ENCODE results near the gene YBX3. TPM values are rescaled to one million over a fixed set of nuclear protein-coding genes. Genes with fewer than 3 reads are reported as not detected.

The YBX3 gene
- total RNA-seq, 1 donor from 2014 or later = 162 TPM

DNA sequence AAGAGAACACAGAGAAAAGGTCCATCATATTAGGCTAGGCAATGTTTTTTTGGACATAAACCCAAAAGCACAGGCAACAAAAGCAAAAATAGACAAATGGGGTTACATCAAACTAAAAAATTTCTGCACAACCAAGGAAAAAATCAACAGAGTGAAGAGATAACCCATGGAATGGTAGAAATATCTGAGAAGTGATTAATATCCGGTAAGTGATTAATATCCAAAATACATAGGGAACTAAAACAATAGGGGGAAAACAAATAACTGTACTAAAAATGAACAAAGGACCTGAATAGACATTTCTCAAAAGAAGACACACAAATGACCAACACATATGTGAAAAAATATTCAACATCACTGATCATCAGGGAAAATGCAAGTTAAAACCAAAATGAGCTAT, 53.6 kb downstream of the YBX3 start:
- no peak for DNase-seq

DNA sequence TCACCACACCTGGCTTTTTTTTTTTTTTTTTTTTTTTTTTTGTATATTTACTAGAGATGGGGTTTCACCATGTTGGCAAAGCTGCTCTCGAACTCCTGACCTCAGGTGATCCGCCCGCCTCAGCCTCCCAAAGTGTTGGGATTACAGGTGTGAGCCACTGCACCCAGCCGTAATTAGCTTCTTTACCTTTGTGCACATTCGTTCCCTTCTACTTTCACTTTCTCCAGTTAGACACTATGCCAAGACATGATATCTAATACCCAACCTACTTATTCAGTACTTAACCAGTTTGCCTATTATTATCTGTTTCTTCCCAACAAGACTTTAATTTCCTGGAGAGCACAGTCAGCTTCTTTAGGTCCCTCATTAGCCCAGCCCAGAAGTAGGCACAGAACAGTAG, 54.6 kb downstream of the YBX3 start:
- no peak for DNase-seq

DNA sequence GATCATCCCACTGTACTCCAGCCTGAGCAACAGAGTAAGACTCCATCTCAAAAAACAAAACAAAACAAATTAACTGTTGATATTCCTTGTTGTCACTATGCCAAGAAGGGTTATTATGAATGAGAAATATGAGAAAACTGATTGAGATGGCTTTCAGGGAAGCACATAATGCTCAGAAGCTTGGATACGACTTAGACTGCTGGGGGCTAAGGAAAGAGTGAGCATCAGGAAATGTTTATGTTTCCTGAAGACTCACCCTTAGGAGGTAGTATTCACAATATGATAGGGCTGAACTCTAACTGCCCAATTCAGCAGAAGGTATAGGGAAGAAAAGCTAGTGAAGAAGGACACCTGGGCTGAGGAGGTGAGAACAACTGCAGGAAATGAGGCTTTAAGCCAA, 55.5 kb downstream of the YBX3 start:
- no peak for DNase-seq

DNA sequence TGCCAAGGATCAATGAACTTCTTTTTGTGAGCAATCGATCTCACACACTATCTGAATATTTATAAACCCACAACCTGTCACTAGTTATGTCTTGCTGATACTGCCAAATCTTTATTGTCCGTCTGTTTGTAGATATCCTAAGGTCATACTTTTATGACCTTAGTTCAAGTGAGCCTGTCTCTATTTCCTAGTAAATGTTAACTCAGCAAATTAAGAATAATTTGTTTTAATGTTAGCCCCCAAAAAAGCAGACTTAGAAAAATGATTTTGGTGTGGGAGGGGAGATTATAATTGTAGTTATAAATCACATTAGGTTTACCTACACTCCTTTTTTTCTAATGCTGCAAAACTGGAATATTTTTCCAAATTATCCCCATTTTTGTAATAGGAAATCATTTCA, 58.6 kb downstream of the YBX3 start:
- DNase-seq = no peak

DNA sequence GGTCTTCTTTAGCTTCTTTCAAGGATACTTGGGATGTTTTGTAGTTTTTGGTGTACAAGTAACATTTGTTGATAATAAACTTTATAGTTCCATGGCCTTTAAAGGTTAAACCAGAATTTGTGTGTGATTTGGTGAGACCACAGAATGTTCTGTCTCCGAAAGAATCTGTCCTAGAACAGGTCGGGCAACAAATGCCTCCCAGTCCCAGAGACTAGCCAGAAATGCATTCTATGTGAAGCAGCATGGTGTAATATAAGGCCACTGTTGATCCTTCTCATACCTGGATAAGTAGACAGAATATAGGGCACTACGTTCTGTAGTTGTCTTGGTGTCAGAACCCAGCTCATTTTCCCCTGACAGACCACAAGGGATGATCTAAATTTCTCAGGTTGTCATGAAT, 59.3 kb downstream of the YBX3 start:
- no peak for DNase-seq

DNA sequence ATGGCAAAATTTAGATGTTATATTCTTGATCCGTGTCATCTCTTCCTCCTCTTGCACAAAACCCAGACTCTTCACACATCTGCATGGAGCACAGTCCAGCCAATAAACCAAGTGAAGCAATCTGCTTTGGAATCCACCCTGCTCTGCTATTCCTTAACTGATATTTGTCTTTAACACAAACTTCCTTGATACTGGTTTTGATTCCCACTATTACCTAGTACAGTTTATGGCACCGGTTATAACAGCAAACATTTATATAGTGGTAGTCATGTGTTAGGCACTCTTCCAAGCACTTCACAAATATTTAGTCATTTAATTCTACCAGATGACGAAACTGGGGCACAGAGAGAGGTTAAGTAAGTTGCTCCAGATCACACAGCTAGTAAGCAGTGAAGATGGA, 61.8 kb downstream of the YBX3 start:
- DNase-seq = no peak

DNA sequence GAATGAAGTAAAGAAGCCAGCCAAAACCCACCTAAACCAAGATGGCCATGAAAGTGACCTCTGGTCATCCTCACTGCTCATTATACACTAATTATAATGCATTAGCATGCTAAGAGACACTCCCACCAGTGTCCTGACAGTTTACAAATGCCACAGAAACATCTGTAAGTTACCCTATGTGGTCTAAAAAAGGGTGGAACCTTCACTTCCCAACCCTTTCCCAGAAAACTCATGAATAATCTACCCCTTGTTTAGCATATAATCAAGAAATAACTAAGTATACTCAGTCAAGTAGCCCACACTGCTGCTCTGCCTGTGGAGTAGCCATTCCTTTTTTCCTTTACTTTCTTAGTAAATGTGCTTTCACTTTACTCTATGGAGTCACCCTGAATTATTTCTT, 69.1 kb downstream of the YBX3 start:
- DNase-seq = no peak

DNA sequence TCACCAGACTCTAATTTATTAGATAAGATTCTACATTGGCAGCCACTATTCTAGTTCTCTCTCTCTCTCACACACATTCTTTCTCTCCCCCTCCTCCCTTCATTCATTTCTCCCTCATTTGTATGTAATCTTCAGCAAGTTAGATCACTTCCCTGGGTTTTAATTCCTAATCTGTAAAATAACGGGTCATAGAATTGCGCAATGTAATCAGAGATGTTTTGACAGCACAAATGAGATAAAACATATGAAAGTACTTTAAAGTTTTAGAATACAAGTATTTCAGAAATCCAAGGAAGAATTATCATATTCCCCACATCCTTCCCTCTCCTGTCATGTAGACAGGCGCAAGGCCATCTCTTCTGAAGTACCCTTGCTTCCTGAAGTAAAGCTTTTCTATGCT, 70.9 kb downstream of the YBX3 start:
- DNase-seq = no peak

Other genes starting within 250 kb of the YBX3 start
- gene EIF2S3B, start 217.4 kb downstream of the YBX3 start, total RNA-seq = 0.99 TPM
- 27.0 TPM for gene MAGOHB, start 109.7 kb downstream of the YBX3 start, total RNA-seq
- gene STYK1, start 49.3 kb downstream of the YBX3 start, total RNA-seq = 0.39 TPM
- gene TAS2R7, start 79.3 kb upstream of the YBX3 start, total RNA-seq = not detected
- not detected for gene TAS2R8, start 84.0 kb upstream of the YBX3 start, total RNA-seq
- gene TAS2R9, start 86.8 kb upstream of the YBX3 start, total RNA-seq = not detected
- 1.7 TPM for gene TAS2R10, start 103.0 kb upstream of the YBX3 start, total RNA-seq
- gene PRR4, start 126.2 kb upstream of the YBX3 start, total RNA-seq = 1.6 TPM
- gene PRH1, start 160.9 kb upstream of the YBX3 start, total RNA-seq = 46.6 TPM
- gene TAS2R13, start 186.2 kb upstream of the YBX3 start, total RNA-seq = 6.2 TPM
- not detected for gene PRH2, start 205.9 kb upstream of the YBX3 start, total RNA-seq
- 6.8 TPM for gene TAS2R14, start 215.9 kb upstream of the YBX3 start, total RNA-seq

Data from skin of body (tissue), 2 donors.